HTR-8/SVneo (cell line): ENCODE data around the gene KCNG2.

Experiments used
- DNase-seq: peaks from one replicate; pipeline ENCODE4 v3.0.0; 2011; ENCODE audit warnings: low spot score, mixed read lengths; ENCODE audit not compliant: insufficient read length
- FAIRE-seq: peaks from 2 replicates; lab custom pipeline; 2011; peaks lifted over from hg19 to GRCh38; lab: Jason Lieb, UNC

Gene KCNG2

DNA sequence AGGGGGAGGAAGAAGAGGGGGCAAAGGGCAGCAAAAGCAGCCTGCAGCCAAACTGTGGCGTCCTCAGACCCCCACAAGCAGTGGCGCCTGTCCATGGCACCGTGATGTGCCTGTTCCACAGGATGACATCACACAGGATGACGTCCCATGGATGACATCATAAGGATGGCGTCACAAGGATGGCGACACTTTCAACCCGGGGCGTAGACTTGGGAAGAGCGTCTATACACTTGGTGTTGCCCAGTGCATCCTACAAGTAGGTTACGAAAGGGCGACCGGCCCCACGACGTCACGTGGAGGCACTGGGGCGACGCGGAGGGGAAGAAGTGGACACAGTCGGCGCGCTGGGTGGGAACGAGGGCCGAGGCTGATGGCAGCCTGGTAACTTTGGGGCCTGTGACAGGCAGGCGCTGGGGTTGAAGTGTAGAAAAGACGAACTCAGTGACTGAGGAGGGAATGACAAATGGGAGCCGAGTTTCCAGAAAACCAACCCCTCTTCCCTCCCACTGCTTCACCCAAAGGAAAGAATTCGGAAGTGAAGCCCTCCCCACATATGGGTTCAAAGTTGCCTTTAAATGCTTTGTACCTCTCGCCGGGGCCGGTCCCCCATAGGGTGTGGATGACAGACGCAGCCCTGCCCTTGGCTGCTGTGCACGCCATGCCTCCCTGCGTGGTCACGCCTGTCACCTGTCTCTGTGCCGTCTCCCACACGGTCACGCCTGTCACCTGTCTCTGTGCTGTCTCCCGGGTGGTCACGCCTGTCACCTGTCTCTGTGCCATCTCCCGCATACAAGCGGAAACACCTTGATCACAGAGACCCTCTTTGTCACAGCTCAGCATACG lies 13.4 kb upstream of the KCNG2 start:
- no peak for FAIRE-seq
- no peak for DNase-seq

DNA sequence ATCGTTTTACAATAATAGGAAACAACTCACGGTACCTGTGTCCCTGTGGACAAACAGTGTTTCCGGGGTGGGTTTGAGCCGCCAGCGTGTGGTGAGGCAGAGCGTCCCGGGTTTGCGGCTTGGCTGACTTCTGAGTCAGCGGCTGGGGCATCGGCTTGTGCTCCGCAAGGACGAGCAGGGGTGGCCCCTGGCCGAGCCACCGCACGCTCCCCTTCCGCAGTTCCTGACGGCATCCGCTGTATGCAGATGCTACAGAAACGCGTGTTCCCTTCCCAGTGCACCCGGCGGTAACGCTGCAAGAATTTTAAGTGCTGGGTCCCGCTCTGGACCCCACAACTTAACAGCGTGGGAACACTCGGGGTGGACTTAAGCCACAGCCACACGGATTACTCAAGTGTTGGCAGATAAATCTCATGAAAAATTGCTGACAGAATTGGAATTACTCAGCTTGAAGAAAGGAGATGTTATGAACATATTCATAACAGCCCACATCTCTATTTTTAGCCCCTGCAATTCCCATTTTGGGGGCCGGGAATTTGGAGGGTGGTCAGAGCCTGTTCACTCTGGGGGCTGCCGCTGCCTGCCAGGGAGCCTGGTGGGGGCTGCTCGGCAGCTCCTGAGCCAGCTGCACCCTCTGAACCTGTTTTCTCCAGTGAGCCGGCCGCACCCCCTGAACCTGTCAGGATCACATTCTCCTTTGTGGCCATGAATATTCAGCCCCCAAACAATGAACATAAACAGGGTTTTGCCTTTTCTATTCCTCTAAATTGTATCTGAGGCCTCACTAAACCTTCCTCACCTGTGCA lies 12.6 kb upstream of the KCNG2 start:
- FAIRE-seq (no peak), DNase-seq (no peak)

DNA sequence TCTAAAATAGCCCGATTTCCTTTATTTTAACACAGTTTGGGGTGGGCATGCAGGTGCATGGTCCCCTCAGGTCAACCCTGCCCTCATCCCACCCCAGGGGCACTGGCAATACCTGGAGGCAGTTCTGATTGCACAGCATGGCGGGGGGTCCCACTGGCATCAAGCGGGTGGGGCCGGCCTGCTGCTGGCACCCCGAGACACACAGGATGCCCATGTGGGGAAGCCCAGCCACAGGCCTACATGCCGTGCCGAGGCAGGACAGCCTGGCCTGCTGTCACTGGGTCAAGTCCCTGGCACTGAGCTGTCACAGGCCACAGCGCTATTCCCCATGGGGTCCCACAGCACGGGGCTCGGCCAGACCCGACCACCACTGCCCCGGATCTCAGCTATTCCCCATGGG lies 11.9 kb upstream of the KCNG2 start:
- DNase-seq (no peak), FAIRE-seq (no peak)

DNA sequence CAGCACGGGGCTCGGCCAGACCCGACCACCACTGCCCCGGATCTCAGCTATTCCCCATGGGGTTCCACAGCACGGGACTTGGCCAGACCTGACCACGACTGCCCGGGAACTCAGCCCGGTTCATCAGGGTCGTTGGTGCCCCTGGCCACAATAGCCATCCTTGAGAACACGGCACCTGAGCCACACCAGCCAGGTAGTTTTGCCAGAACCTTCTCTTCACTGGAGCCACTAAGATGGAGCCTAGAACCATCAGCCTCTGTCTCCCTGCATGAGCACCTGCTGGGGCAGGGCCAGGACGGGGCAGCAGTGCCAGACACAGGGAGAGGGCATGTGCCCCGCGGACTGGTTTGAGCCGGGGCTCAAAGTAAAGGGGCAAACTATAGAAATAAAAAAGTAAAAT lies 11.4 kb upstream of the KCNG2 start:
- FAIRE-seq (no peak), DNase-seq (no peak)

DNA sequence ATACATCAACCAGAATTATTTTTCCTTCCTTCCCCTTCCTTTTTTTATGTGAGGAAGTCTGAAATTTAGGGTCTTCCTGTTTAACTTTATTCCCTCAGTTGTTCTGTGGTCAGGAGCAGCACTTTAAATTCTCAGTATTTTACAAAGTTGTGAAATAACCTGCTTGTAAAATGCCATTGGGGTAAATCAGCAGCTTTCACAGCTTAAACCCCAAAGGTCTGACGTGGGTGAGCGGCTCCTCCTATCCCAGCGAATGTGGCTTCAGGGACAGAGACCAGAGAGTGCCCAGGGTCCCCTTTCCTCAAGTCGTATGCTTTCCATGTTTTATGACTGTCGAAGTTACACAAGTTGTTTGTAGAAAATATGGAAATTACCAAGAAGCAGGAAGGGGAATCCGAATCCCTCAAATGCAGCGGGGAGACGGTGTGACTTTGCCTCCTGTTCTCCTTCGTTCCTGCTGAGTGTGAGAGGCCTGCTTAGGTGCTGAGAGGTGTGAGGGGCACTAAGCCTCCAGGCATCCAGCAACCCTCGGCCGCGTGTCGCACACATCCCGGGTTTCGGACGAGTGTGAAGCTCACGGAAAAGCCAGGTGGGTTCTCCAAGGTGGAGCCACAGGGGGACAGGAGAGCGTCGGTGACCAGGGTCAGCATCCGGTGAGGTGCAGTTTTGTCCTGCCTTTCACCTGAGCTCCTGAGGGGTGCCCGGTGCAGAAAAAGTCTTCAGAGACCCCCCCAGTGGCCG lies 10.8 kb upstream of the KCNG2 start:
- peak; percentile 23 for DNase-seq
- no peak for FAIRE-seq

DNA sequence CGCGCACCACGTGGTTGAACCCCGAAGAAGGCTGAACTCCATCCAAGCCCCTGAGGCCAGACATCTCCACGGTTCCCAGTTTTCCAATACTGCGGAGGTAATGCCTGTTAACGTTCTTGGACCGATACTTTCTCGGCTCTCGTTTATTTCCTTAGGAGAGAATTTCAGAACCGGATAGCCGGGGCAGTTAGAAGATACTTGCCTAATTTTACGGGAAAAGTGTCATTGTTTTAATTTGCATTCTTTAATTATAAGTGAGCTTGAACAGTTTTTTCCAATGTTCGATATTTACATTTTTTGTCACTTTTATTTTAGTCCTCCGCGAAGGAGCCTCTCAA lies 10.2 kb upstream of the KCNG2 start:
- DNase-seq (no peak), FAIRE-seq (no peak)

DNA sequence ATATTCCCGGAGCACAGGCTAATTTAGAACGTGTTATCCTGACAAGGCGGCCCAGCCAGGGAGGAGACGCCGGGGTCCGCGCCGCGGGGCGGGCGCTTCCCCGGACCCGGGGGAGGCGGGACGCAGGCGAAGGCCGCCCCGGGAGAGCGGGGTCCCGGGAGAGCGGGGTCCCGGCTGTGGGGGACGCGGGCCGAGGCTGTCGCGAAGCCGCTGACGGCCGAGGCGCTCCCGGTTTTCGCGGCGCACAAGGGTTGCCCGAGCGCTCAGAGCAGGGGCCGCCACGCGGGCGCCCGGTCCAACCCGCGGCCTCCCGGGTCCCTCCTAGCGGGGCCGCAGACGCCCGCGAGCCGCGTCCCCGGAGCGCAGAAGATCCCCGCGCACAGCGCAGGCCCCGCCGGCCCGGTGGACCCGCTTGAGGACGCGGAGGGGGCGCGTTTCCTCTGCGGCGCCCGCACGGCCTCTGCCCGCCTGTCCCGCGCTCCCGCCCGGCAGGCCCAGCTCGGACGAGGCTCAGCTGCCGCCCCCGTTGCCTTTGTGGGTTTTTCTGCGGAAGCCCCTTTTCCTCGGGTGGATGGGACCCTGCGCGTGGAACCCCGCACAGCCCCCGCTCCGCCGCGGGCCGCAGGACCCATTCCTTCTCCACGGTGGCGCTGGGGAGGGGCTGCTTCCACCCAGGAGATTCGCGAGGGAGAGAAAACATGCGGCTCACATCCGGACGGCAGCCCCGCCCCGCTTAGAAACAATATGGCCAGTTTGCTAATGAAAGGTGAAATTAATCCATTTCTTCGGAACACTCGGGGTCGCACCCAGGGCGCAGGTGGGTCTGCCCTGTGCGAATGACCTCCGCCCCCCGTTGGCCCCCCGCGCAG lies 9.6 kb upstream of the KCNG2 start:
- DNase-seq (no peak), FAIRE-seq (no peak)

DNA sequence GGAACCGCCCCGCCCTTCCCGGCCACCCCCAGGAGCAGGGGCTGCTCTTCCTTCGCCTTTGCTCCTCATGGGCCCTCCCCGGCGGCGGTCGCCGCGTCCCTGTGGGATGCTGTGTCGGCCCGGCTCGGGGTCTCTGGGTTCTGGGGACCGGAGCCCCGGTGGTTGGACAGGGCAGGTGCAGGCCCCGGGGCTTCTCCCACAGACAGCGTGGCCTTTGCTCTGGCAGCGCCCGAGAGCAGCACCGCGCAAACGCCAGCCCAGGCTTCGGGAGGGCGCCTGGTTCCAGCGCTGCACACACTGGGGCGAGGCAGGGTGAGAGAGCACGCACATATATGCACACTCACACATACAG lies 9.0 kb upstream of the KCNG2 start:
- FAIRE-seq, result no peak
- no peak for DNase-seq

DNA sequence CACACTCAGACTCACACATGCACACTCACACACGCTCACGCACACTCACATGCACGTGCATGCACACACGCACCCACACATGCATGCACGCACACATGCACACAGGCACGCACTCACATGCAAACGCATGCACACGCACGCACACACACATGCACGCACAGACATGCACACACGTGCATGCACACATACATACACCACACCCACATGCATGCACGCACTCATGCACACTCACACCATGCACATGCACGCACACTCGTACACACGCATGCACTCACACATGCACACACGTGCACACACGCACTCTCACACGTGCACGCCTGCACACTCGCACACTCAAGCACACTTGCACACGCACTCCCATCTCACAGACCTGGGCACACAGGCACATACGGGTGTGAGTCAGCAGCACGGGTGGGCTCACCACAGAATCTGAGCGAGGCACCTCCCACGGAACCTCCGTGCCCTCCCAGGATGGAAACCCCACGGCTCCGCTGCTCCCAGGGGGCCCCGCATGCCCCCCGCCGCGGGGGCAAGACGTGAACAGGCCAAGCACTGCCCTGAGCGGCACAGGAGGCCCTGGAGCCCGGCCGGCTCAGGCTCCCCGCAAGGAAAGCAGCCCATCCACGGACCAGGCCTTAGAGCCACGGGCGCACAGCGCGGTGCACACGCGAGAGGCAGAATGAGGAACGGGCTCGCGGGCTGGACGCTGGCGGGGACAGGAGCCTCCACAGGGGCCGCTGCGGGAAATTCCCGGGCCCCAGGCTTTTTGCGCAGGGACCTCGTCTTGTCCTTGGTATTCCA lies 8.4 kb upstream of the KCNG2 start:
- FAIRE-seq (no peak), DNase-seq (no peak)

DNA sequence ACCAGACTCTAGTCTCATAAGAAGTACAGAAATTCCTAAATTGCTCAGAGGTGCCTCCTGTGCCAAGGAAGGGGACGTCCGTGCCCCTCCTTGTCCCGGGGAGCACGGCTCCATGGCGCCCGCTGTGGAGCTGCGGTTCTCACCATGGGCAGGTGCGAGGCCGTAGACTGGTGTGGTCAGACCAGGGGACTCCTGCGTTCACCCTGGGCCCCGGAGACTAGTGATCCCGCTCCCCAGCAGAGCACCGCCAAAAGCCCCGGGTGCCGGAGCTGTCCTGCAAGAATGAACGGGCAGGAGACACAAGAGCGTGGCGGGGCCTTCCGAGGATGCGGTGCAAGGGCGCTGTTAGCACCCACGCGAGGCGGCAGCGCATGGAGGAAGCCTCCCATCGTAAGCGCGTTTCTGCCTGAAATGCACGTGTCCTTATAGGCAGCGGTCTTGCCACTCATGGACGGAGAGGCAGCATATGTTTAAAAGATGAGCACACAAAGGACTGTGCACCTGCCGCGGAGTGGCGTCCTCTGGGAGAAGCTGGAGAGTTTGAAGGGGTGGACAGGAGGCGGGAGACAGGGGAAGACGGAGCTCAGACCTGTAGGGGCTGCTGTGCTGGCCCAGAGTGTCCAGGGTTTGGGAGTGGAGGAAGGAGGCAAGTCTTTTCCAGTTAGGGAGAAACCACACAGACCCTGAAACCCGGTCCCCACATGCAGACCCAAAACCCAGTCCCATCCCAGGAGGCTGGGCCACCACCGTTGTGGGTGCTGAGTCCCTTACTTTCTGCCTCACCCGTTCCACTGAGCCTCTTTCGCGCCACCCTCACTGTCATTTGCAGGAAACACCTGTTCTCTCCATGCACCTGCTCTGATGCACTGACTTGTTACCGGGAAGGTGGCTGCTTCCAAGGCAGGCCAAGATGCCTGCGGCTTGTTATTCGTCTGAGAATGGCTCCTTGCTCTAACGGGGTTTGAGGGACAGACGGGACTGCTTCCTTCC lies 7.5 kb upstream of the KCNG2 start:
- FAIRE-seq, result no peak

DNA sequence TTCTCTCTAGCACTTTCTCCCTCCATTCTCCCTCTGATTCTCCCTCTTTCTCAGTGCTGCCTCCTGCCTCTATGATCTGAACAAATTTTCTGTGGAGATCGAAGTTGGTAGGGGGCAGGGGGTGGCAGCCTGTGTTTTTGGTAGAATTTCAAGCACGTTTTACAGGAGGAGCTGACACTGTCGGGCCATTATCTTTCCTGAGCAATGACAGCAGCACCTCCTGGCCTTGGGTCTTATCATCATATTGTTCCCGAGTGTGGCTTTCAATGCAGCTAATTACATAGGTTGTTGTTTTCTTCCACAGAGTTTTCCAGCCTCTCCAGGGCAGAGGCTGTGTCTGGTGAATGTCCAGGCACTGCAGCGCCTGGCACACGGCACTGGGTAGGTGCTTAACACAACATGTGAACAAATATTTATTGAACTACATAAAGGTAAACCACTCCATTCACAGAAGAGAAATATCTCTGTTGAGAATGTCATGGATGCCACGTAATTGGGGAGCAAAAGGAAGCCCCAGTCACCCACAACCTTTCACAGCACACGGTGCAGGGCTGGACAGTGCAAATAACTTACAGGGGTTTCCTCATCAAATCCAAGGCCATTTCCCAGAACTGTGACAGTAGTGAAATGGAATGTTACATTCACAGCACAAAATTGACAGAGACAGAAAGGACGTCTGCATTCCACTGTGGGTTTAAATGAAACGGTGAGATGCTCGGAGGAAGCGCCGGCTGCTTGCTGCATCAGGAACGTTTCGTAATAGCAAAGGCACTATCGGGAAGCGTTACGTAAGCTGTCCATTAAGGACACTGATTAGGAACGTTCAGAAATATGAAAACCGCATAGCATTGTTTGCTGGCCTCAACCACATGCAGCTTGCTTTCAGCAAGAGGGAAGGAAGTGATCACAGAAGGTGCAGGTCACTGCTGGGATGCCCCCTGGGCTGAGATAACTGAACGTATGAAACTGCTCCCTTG lies 6.5 kb upstream of the KCNG2 start:
- FAIRE-seq (no peak), DNase-seq (peak; percentile 75)

More for the DNA sequence above, 7.5 kb upstream of the KCNG2 start:
- DNase-seq, result no peak

DNA sequence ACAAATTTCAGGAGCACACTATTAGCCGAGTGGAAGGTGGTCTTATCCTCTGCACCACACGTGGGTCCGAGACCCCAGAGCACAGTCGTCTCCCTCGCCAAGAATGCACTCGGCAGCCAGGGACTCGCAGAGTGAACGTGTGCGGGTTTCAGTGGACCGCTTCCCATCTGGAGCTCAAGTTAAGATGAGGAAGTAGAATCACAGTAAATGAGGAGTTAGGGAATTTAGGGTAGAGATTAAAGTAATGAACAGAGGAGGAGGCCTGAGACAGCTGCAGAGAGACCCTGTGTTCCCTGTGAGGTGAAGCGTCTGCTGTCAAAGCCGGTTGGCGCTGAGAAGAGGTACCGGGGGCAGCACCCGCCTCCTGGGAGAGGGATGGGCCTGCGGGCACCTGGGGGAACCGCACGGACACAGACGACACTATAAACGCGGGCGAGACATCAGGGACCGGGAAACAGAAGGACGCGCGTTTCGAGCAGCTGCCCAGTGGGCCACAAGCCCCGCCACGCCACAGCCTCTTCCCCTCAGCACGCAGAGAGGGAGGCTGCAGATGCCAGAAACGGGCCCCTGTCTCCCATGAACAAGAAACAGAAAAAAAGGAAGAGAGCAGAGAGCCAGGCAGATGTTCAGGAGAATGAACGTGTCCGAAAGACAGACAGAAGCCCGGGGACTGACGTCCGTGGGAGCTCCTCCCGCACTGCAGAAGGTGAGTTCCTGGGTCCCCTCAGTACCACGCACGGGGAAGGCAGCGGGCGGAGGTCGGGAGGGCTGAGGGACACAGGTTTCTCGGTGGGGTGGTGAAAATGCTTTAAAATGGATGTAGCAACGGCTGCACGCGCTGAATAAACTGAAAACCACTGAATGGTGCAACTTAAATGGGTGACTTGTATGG lies 5.4 kb upstream of the KCNG2 start:
- no peak for DNase-seq
- no peak for FAIRE-seq

DNA sequence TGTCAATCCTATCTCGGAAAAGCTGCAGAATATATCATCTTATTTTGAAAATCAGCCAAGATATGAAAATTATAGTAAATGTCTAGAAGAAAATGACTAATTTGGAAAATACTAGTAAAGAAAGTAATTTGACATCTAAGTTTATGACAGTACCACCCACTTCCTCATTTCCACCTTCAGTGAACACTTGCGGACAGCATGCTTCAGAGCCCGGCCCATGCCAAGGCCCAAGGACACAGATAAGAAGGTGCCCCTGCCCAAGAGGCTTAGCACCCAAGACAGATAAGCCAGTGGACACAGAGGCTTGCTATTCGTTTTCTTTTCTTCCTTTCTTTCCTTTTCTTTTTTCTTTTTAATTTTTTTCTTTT lies 4.8 kb upstream of the KCNG2 start:
- no peak for FAIRE-seq
- DNase-seq, result no peak

DNA sequence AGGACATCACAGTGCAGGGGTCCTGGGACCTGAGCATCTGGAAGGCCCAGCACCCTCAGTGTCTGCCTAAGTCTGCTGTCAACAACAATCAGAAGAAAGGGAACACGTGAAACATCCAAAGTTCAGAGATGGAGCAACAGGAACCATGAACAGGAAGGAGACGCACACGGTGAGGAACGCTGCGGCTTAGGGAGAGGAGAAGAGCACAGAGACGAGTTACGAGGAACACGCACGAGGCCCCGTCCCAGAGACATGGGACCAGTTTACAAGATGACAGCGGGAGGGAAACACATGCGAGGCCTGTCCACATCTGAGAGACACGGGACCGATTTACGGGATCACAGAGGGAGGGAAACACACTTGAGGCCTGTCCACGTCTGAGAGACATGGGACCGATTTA lies 2.9 kb upstream of the KCNG2 start:
- no peak for DNase-seq
- no peak for FAIRE-seq

DNA sequence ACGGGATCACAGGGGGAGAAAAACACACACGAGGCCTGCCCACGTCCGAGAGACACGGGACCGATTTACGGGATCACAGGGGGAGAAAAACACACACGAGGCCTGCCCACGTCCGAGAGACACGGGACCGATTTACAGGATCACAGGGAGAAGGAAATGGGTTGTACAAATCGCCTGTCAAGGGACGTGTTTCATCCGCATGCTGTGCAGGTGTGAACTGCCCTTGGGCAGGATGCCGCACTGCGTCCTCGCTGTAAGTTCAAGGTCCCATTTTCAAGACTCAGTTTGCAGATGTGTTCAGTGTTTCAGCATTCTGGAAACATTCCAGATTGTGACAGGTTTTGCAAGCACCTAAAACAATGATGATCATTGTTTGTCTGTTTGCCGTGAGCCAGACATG lies 2.3 kb upstream of the KCNG2 start:
- no peak for DNase-seq
- FAIRE-seq, result no peak

DNA sequence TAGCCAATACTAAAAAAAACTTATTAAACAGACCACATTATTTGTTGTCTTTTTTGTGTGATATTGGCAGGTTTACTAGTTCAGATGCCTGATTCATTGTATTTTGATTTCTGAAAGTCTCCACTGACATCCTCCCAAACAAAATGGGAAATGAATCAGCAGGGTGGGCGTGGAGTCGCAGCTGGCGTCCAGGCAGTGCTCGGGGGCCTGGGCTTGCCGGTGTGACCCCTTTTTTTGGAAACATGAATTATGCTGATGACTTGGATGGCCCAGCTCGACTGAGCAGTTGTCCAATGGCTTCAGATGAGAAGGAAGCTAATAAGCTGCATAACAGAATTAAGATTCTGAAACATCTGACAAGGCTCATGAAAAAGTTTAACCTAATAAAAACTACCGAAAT lies 1.7 kb upstream of the KCNG2 start:
- FAIRE-seq (no peak), DNase-seq (no peak)
